Caco-2 (cell line): ENCODE results near the gene GTPBP1. TPM values are rescaled to one million over a fixed set of nuclear protein-coding genes. Genes with fewer than 3 reads are reported as not detected.

Experiments
- BruUV-seq: library from RNA; stranded (reverse); fragments of 400-500 nt; replicated peaks from 2 replicates; lab custom pipeline; 2021; lab: Mats Ljungman, UMichigan
- CTCF ChIA-PET: fragments of 300-600 bp; sonication (Branson Sonifier 250); formaldehyde crosslinking; loops from one replicate; lab custom pipeline; 2022; ENCODE audit warnings: antibody characterized with exemption; lab: Charles Lee
- POLR2A ChIA-PET: fragments of 300-600 bp; sonication (Branson Sonifier 250); formaldehyde crosslinking; loops from one replicate; lab custom pipeline; 2022; ENCODE audit warnings: antibody characterized with exemption; lab: Charles Lee
- DNase-seq, 2 experiments: peaks; one replicate each; pipeline versions ENCODE4 v3.0.0 to v3.0.0-alpha.2; 2020 to 2022
- H3K27me3 ChIP-seq: replicated peaks from 2 replicates; pipeline ENCODE4 v1.6.0; 2011; ENCODE audit warnings: low read length; ENCODE audit not compliant: control insufficient read depth, insufficient read depth
- H3K36me3 ChIP-seq: 2 replicates; pipeline ENCODE4 v1.5.1; 2011; ENCODE audit warnings: low read length; ENCODE audit not compliant: control insufficient read depth, insufficient read depth
- H3K4me1 ChIP-seq: fragments of 250-450 bp; sonication (Bioruptor Pico); 2 replicates; pipeline ENCODE4 v1.5.1; 2020; ENCODE audit warnings: mild to moderate bottlenecking
- H3K4me3 ChIP-seq: 2 replicates; pipeline ENCODE4 v1.5.1; 2011; ENCODE audit warnings: low read depth, mild to moderate bottlenecking, control low read depth, low read length
- H3K9me3 ChIP-seq: fragments of 250-450 bp; sonication (Bioruptor Pico); 2 replicates; pipeline ENCODE4 v1.5.1; 2020; ENCODE audit warnings: mild to moderate bottlenecking, moderate library complexity
- H3K27ac Mint-ChIP-seq: one replicate; pipeline ENCODE4 v1.8.0; 2022; ENCODE audit warnings: mixed read lengths; ENCODE audit not compliant: unreplicated experiment
- H3K27me3 Mint-ChIP-seq: one replicate; pipeline ENCODE4 v1.8.0; 2022; ENCODE audit warnings: mixed read lengths; ENCODE audit not compliant: insufficient read depth, unreplicated experiment
- H3K36me3 Mint-ChIP-seq: one replicate; pipeline ENCODE4 v1.8.0; 2022; ENCODE audit warnings: mild to moderate bottlenecking, mixed read lengths; ENCODE audit not compliant: insufficient read depth, unreplicated experiment
- H3K4me1 Mint-ChIP-seq: one replicate; pipeline ENCODE4 v1.8.0; 2022; ENCODE audit warnings: low read depth, mixed read lengths; ENCODE audit not compliant: unreplicated experiment
- H3K4me3 Mint-ChIP-seq: one replicate; pipeline ENCODE4 v1.8.0; 2022; ENCODE audit warnings: mild to moderate bottlenecking, moderate library complexity, mixed read lengths; ENCODE audit not compliant: unreplicated experiment
- H3K9me3 Mint-ChIP-seq: one replicate; pipeline ENCODE4 v1.8.0; 2022; ENCODE audit warnings: mixed read lengths; ENCODE audit not compliant: unreplicated experiment
- intact Hi-C: fragments of 100-400 bp; cut with micrococcal nuclease; formaldehyde crosslinking; loops from one replicate; pipeline ENCODE4 v1.10.0; 2022; ENCODE audit not compliant: unreplicated experiment
- total RNA-seq: library from RNA; stranded (reverse); gene quantifications from 2 replicates; pipeline ENCODE4 v1.2.3, GENCODE V29; 2022
- TF ChIP-seq, protein P1 (sequence below), 2 experiments: fragments of 200-600 bp in 1 of 2; IDR thresholded peaks; 1 replicate in 1 of 2; 2 replicates in 1 of 2; pipeline versions ENCODE4 v1.5.1 to v1.8.0; 2011 to 2022; ENCODE audit warnings: antibody characterized with exemption in 1 of 2, control low read depth in 1 of 2, inconsistent platforms in 1 of 2, low read depth in 1 of 2, low read length in 1 of 2, mild to moderate bottlenecking in 1 of 2, moderate library complexity in 1 of 2; ENCODE audit not compliant: insufficient read depth in 1 of 2, severe bottlenecking in 1 of 2, unreplicated experiment in 1 of 2

GTPBP1 gene
- total RNA-seq, 1 experiment from 2014 or later: 47.2 TPM

DNA sequence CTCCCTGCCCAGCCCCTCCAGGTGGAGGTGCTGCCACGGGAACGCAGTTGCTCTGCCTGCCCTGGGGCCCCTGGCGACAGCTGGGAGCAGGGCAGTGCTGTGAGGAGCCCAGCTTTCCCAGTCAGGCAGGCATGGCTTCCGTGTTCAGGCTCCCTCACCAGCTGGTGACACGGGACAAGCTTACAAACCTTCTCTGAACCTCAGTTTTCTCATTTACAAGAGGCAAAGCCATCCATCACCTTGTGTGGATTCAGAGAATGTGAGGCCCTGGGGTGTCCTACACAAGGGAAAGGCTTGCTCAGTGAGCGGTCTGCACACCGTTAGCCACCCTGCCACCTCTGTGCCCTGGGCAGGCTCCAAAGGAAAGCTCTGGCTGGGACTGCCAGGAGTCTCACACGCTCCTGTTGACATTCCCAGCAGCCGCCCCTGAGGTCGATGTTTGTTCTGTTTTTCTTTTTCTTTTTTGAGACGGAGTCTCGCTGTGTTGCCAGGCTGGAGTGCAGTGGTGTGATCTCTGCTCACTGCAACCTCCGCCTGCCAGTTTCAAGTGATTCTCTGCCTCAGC is 26.6 kb downstream of the GTPBP1 start:
- no peaks in the 10 kb centered on the region for H3K4me1 ChIP-seq
- H3K36me3 ChIP-seq: peaks cover 7% of the 10 kb centered on the region
- no peak for DNase-seq
- Mint-ChIP-seq H3K4me3 (no peak overlapping the region), H3K36me3 (peaks cover 73% of the 10 kb centered on the region), H3K27ac (peak overlapping the region; percentile 72), H3K9me3 (no peaks in the 10 kb centered on the region), H3K4me1 (no peaks in the 10 kb centered on the region), H3K27me3 (no peaks in the 10 kb centered on the region)
- intact Hi-C loops: no loop called here
- ChIA-PET POLR2A (interaction anchor here (1.3 kb wide), 1 partner anchor 27 kb away, joined by 3 read pairs; the partner anchor contains the start of gene GTPBP1), CTCF (no interaction called here)
- TF ChIP-seq, protein P1, sequence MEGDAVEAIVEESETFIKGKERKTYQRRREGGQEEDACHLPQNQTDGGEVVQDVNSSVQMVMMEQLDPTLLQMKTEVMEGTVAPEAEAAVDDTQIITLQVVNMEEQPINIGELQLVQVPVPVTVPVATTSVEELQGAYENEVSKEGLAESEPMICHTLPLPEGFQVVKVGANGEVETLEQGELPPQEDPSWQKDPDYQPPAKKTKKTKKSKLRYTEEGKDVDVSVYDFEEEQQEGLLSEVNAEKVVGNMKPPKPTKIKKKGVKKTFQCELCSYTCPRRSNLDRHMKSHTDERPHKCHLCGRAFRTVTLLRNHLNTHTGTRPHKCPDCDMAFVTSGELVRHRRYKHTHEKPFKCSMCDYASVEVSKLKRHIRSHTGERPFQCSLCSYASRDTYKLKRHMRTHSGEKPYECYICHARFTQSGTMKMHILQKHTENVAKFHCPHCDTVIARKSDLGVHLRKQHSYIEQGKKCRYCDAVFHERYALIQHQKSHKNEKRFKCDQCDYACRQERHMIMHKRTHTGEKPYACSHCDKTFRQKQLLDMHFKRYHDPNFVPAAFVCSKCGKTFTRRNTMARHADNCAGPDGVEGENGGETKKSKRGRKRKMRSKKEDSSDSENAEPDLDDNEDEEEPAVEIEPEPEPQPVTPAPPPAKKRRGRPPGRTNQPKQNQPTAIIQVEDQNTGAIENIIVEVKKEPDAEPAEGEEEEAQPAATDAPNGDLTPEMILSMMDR (IDR thresholded peaks at IDR 0.05; ENCODE audit: insufficient read depth in 1 of 2, low read depth in 1 of 2, low read length in 1 of 2, severe bottlenecking in 1 of 2, unreplicated experiment in 1 of 2): no peak
- no peaks in the 10 kb centered on the region for H3K27me3 ChIP-seq
- no TSS peak for BruUV-seq
- no peak overlapping the region for H3K4me3 ChIP-seq
- H3K9me3 ChIP-seq: no peaks in the 10 kb centered on the region

DNA sequence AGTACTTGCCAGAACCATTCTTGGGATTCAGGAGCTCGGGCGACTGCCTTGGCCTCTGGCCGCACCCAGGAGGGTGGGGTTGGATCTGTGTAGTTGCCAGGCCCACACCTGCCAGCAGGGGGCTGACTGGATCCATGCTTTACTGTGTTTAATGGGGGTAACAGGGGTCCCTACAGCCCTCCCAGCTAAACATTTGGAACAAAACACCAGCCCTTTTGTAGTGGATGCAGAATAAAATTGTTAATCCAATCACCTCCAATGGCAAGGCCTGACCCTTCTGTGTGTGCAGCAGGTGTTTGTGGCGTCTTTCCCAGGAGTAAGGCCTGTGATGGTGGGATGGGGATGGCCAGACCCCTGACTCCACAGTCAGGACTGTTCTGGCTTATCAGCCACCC is 27.6 kb downstream of the GTPBP1 start:
- H3K4me3 Mint-ChIP-seq: no peak overlapping the region
- no peak overlapping the region for H3K4me3 ChIP-seq
- no peaks in the 10 kb centered on the region for H3K27me3 ChIP-seq
- no peaks in the 10 kb centered on the region for H3K4me1 ChIP-seq
- TF ChIP-seq, protein P1 (IDR thresholded peaks at IDR 0.05; ENCODE audit: insufficient read depth in 1 of 2, low read depth in 1 of 2, low read length in 1 of 2, severe bottlenecking in 1 of 2, unreplicated experiment in 1 of 2): peak; percentile 81 to 90
- DNase-seq: peak in 1 of 2 experiments; percentile 69
- H3K36me3 ChIP-seq: peaks cover 2% of the 10 kb centered on the region; the same call in 1 of the 2 replicates
- H3K27ac Mint-ChIP-seq: peak overlapping the region; percentile 72
- H3K9me3 ChIP-seq: no peaks in the 10 kb centered on the region
- intact Hi-C loops: no loop called here
- H3K36me3 Mint-ChIP-seq: peaks cover 77% of the 10 kb centered on the region
- H3K27me3 Mint-ChIP-seq: no peaks in the 10 kb centered on the region
- CTCF ChIA-PET: interaction anchor here (0.6 to 2.1 kb wide), 5 partner anchors 8 to 835 kb away, joined by 3 to 7 read pairs (median 4); no protein-coding TSS in a partner anchor
- POLR2A ChIA-PET: interaction anchor here (1.3 kb wide), 1 partner anchor 28 kb away, joined by 3 read pairs; the partner anchor contains the start of gene GTPBP1
- no TSS peak for BruUV-seq
- H3K9me3 Mint-ChIP-seq: no peaks in the 10 kb centered on the region
- H3K4me1 Mint-ChIP-seq: no peaks in the 10 kb centered on the region

GRCh38 chr22:38733724-38734381 is 28.1 kb downstream of the GTPBP1 start:
- no peak overlapping the region for H3K4me3 ChIP-seq
- Mint-ChIP-seq H3K36me3 (peaks cover 77% of the 10 kb centered on the region), H3K27ac (peak overlapping the region; percentile 72), H3K4me3 (no peak overlapping the region), H3K9me3 (no peaks in the 10 kb centered on the region), H3K4me1 (no peaks in the 10 kb centered on the region), H3K27me3 (no peaks in the 10 kb centered on the region)
- intact Hi-C loops: no loop called here
- no peaks in the 10 kb centered on the region for H3K4me1 ChIP-seq
- DNase-seq: no peak
- TF ChIP-seq, protein P1 (IDR thresholded peaks at IDR 0.05; ENCODE audit: insufficient read depth in 1 of 2, low read depth in 1 of 2, low read length in 1 of 2, severe bottlenecking in 1 of 2, unreplicated experiment in 1 of 2): no peak
- H3K36me3 ChIP-seq: peaks cover 2% of the 10 kb centered on the region; the same call in 1 of the 2 replicates
- ChIA-PET CTCF (interaction anchor here (0.6 to 2.1 kb wide), 7 partner anchors 9 to 836 kb away, joined by 3 to 7 read pairs (median 4); no protein-coding TSS in a partner anchor), POLR2A (interaction anchor here (1.3 kb wide), 1 partner anchor 28 kb away, joined by 3 read pairs; the partner anchor contains the start of gene GTPBP1)
- no peaks in the 10 kb centered on the region for H3K27me3 ChIP-seq
- BruUV-seq: no TSS peak
- H3K9me3 ChIP-seq: no peaks in the 10 kb centered on the region
